ENCODE data around the gene TBX4. TPM values are rescaled to one million over a fixed set of nuclear protein-coding genes. Genes with fewer than 3 reads are reported as not detected.
"Not testable (repeated sequence)": the region's sequence is repeated elsewhere in the genome, so short reads cannot be mapped to it uniquely, and the experiment has no call there.

TBX4 gene
- total RNA-seq, 2 experiments from 2014 or later: not detected

DNA sequence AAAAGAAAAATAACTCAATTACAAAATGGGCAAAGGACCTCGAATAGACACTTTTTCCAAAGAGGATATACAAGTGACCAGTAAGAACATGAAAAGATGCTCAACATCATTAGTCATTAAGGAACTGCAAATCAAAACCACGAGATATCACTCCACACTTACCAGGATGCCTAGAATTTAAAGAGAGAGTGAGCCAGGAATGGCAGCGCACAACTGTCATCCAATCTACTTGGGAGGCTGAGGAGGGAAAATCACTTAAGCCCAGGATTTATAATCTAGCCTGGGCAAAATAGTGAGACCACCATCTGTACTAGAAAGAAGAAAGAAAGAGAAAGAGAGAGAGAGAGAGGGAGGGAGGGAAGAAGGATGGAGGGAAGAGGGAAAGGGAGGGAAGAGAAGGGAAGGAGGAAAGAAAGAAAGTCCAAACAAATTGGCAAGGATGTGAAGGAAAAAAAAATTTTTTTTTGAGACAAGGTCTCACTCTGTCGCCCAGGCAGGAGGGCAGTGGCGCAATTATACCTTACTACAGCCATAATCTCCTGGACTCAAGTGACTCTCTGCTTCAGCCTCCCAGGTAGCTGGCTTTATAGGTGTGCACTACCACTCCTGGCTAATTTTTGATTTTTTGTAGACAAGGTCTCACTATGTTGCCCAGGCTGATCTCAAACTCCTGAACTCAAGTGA, 30.0 kb upstream of the TBX4 start:
- Mint-ChIP-seq H3K4me3 (no peak overlapping the region), H3K36me3 (ENCODE audit: low read depth) (no peaks in the 10 kb centered on the region), H3K4me1 (no peaks in the 10 kb centered on the region), H3K27ac (no peak overlapping the region), H3K27me3 (peaks cover 31% of the 10 kb centered on the region), H3K9me3 (ENCODE audit: low read depth) (no peaks in the 10 kb centered on the region)
- CTCF ChIA-PET: no interaction called here
- DNase-seq (no peak), ATAC-seq (no peak)
- intact Hi-C loops (cut with DNase I, micrococcal nuclease): no loop called here
- POLR2A ChIA-PET: no interaction called here

DNA sequence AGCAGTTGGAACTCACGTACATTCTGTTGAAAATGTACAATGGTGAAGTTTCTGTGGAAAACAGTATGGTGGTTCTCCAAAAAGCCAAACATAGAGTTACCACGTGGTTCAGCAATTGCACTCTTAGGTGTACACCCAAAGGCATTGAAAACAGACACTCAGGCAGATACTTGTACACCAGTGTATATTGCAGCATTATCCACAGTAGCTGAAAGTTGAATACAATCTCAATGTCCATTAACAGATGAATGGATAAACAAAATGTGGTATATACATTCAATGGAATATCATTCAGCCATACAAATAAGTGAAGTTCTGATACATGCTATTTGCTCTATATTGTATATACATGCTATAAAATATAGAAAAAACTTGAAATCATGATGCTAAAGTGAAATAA, 29.4 kb upstream of the TBX4 start:
- CTCF ChIA-PET: no interaction called here
- ATAC-seq (no peak), DNase-seq (no peak)
- no peaks in the 10 kb centered on the region for H3K9me3 Mint-ChIP-seq (ENCODE audit: low read depth)
- POLR2A ChIA-PET: no interaction called here
- intact Hi-C loops (cut with DNase I, micrococcal nuclease): no loop called here
- no peaks in the 10 kb centered on the region for H3K36me3 Mint-ChIP-seq (ENCODE audit: low read depth)
- no peaks in the 10 kb centered on the region for H3K4me1 Mint-ChIP-seq
- H3K27me3 Mint-ChIP-seq: peaks cover 35% of the 10 kb centered on the region
- no peak overlapping the region for H3K27ac Mint-ChIP-seq
- no peak overlapping the region for H3K4me3 Mint-ChIP-seq

DNA sequence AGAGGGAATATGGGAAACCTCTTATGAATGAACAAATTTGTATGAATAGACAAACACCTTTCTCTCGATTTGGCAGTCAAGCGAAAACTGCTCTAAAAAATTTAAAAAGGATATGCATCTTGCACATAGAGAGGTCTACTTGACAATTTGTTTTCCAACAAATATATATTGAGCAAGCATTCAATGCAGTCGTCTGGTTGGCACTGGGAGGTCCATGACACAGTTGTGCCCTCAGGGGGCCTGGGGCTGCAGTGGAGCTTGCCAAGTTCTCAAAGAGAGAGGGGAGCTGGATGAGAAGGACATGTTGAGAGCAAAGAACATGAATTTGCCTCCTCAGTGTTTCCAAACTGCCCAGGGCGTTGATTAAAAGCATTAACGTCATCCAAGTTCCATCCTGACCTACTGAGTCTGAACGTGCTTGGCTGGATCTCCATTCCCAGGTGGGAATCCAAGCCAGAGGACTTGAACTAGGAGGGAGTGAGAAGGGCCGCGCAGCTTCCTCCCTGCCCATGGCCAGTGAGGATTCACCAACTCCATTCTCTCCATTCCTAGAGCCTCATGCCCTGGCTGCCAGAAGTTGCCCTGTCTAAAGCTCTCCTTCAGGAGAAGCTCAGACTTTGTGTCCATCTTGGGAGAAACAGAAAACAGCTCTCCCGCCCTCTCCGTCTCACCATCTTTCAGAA, 28.1 kb upstream of the TBX4 start:
- intact Hi-C loops (cut with DNase I, micrococcal nuclease): no loop called here
- H3K27me3 Mint-ChIP-seq: peaks cover 33% of the 10 kb centered on the region

DNA sequence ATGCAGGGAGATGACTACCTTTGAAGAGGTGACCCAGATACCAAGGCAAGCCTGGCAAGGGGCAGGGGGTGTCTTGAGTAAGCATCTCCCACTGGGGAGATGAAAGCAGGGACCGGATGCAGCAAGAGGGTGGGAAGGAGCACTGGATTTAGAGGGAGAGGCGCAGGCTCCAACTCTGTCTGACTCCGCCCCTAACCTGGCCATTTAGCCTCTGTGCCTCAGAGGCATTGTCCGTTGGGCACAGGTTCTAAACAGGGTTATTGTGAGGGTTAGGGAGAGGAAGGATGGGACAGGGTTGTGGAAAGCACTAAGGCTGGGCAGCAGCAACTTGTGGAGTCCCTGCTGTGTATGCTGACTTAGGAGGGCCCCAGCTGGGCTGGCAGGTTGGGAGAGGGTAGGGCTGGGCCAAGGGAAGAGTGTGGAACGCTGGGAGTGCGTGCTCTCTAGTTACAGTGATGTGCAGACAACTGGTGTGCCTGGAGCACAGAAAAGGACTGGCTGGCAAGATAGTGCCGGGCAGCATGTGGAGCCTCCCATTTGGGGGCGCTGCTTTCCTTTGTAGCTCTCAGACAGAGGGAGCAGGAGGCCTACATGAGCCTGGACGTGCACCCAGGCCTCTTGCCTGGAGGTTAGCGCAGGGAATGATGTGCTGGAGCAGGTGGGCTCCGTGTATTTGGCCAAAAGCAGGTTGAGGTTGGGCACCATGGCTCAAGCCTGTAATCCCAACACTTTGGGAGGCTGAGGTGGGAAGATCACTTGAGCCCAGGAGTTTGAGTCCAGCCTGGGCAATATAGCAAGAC, 26.3 kb upstream of the TBX4 start:
- no peak overlapping the region for H3K4me3 Mint-ChIP-seq
- DNase-seq: peak; percentile 37
- H3K4me1 Mint-ChIP-seq: no peaks in the 10 kb centered on the region
- H3K36me3 Mint-ChIP-seq (ENCODE audit: low read depth): no peaks in the 10 kb centered on the region
- H3K27me3 Mint-ChIP-seq: peaks cover 24% of the 10 kb centered on the region
- ATAC-seq: no peak
- ChIA-PET CTCF (interaction anchor here (1.6 kb wide), 1 partner anchor 24 kb away, joined by 5 read pairs; no protein-coding TSS in a partner anchor), POLR2A (no interaction called here)
- intact Hi-C loops (cut with DNase I, micrococcal nuclease): no loop called here
- no peaks in the 10 kb centered on the region for H3K9me3 Mint-ChIP-seq (ENCODE audit: low read depth)
- no peak overlapping the region for H3K27ac Mint-ChIP-seq

More for the DNA sequence above, 28.1 kb upstream of the TBX4 start:
- DNase-seq: no peak
- H3K4me1 Mint-ChIP-seq: no peaks in the 10 kb centered on the region
- H3K4me3 Mint-ChIP-seq: no peak overlapping the region
- POLR2A ChIA-PET: no interaction called here
- no peaks in the 10 kb centered on the region for H3K36me3 Mint-ChIP-seq (ENCODE audit: low read depth)
- no peak overlapping the region for H3K27ac Mint-ChIP-seq
- ATAC-seq: no peak
- H3K9me3 Mint-ChIP-seq (ENCODE audit: low read depth): no peaks in the 10 kb centered on the region
- CTCF ChIA-PET: interaction anchor here (0.9 kb wide), 1 partner anchor 12 kb away, joined by 5 read pairs; no protein-coding TSS in a partner anchor

DNA sequence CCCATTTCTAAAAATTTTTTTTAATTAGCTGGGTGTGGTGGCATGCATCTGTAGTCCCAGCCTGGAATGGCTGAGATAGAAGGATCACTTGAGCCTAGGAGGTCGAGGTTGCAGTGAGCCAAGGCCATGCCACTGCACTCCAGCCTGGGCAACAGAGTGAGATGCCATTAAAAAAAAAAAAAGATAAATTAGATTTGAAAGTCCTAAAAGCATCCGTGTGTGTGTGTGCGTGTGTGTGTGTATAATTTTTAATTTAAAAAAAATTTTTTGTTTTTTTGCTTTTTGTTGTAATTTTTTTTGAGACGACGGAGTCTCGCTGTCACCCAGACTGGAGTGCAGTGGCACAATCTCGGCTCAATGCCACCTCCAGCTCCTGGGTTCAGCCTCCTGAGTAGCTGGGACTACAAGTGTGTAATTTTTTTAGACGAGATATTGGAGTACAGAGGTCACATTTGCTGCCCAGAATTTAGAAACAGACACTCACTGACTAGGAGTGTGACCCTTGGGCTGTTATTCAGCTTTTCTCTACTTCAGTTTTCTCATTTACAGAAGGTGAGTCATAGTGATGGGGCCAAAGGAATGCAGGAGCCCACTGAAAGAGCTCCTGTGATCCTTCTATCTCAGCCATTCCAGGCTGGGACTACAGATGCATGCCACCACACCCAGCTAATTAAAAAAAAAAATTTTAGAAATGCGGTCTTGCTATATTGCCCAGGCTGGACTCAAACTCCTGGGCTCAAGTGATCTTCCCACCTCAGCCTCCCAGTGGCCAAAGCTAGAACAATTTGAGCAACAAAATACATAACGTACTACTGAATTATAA, 25.5 kb upstream of the TBX4 start:
- DNase-seq (no peak), ATAC-seq (no peak)
- Mint-ChIP-seq H3K4me1 (no peaks in the 10 kb centered on the region), H3K9me3 (ENCODE audit: low read depth) (no peaks in the 10 kb centered on the region), H3K4me3 (no peak overlapping the region), H3K36me3 (ENCODE audit: low read depth) (no peaks in the 10 kb centered on the region), H3K27me3 (peaks cover 21% of the 10 kb centered on the region), H3K27ac (no peak overlapping the region)
- intact Hi-C loops (cut with DNase I, micrococcal nuclease): no loop called here
- CTCF ChIA-PET: interaction anchor here (0.6 to 1.6 kb wide), 2 partner anchors 23 to 187 kb away, joined by 3 to 5 read pairs; no protein-coding TSS in a partner anchor
- POLR2A ChIA-PET: no interaction called here

DNA sequence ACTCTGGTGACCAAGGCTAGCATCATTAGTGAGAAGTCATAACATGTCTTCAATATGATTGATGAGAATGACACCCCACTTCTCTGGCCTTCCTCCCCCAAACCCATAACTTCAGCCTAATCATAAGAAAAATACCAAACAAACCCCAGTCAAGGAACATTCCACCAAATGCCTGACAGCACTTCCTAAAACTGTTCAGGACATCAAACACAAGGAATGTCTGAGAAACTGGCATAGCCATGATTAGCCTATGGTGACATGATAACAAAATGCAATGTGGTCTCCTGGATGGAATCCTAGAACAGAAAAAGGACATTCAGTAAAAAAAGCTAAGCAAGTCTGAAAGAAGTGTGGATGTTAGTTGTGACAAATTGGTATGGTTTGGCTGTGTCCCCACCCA, 24.7 kb upstream of the TBX4 start:
- CTCF ChIA-PET: interaction anchor here (0.6 to 1.6 kb wide), 4 partner anchors 22 to 799 kb away, joined by 3 to 5 read pairs (median 4); no protein-coding TSS in a partner anchor
- Mint-ChIP-seq H3K36me3 (ENCODE audit: low read depth) (no peaks in the 10 kb centered on the region), H3K27ac (no peak overlapping the region), H3K4me3 (no peak overlapping the region), H3K27me3 (peaks cover 18% of the 10 kb centered on the region), H3K4me1 (no peaks in the 10 kb centered on the region), H3K9me3 (ENCODE audit: low read depth) (no peaks in the 10 kb centered on the region)
- intact Hi-C loops (cut with DNase I, micrococcal nuclease): no loop called here
- no peak for ATAC-seq
- POLR2A ChIA-PET: no interaction called here
- DNase-seq: no peak

DNA sequence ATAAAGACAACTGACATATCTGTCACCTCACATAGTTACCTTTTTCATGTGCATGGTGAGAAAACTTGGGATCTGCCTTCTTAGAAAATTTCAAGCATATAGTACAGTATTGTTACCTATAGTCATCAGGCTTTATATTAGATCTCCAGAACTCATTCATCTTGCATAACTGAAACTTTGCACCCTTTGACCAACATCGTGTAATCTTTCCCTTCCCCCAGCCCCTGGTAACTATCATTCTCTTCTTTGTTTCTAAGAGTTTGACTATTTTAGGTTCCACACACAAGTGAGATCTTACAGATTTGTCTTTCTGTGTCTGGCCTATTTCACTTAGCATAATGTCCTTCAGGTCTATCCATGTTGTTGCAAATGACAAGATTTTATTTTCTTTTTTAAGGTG, 22.9 kb upstream of the TBX4 start:
- intact Hi-C loops (cut with DNase I, micrococcal nuclease): no loop called here
- ATAC-seq: no peak
- CTCF ChIA-PET: interaction anchor here (0.8 kb wide), 1 partner anchor 159 kb away, joined by 3 read pairs; no protein-coding TSS in a partner anchor
- Mint-ChIP-seq H3K4me1 (no peaks in the 10 kb centered on the region), H3K36me3 (ENCODE audit: low read depth) (no peaks in the 10 kb centered on the region), H3K27me3 (peaks cover 15% of the 10 kb centered on the region), H3K9me3 (ENCODE audit: low read depth) (no peaks in the 10 kb centered on the region), H3K27ac (no peak overlapping the region), H3K4me3 (no peak overlapping the region)
- POLR2A ChIA-PET: no interaction called here
- no peak for DNase-seq

DNA sequence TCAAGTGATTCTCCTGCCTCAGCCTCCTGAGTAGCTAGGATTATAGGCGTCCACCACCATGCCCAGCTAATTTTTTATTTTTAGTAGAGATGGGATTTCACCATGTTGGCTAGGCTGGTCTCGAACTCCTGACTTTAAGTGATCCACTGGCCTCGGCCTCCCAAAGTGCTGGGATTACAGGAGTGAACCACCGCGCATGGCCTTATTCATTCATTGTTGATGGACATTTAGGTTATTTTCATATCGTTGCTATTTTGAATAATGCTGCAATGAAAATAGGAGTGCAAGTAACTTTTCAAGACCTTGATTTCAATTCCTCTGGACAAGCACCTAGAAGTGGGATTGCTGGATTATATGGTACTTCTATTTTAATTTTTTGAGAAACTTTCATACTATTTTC, 22.4 kb upstream of the TBX4 start:
- CTCF ChIA-PET: interaction anchor here (0.8 kb wide), 1 partner anchor 158 kb away, joined by 3 read pairs; no protein-coding TSS in a partner anchor
- intact Hi-C loops (cut with DNase I, micrococcal nuclease): not testable (repeated sequence)

DNA sequence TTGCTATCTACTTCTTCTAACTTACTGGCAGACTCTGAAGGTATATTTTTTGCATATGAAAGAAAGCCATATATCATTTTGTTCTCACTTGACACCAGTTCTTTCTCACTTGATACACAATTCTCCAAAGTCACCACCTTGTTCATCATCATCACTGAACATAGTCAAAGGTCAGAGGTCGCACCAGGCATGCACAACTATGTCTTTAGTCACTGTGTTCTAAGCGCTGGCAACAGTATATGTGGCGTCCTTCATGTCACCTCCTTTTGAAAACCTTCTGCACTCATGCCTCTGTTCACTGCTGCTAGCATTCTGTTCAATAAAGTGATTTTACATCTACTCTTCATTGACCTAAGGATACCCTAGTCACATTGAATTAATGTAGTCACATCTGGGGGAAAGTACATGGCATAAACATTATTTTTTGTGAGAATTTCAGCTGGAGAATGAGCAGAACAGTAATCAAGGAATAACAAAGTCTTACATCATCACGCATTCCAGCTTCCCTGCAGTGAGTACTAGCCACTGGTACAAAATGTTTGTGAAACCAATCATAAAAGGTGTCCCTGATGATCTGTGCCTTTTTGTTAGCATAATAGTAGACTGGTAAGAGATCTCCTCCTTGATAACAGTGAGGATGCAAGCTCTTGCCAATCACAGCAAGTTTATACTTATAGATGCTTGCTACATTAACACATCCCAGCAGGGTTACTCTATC, 20.5 kb upstream of the TBX4 start:
- intact Hi-C loops (cut with DNase I, micrococcal nuclease): no loop called here
- Mint-ChIP-seq H3K9me3 (ENCODE audit: low read depth) (peaks cover 4% of the 10 kb centered on the region), H3K4me3 (no peak overlapping the region), H3K27ac (no peak overlapping the region), H3K27me3 (peaks cover 16% of the 10 kb centered on the region), H3K36me3 (ENCODE audit: low read depth) (no peaks in the 10 kb centered on the region), H3K4me1 (no peaks in the 10 kb centered on the region)
- ATAC-seq: no peak
- POLR2A ChIA-PET: interaction anchor here (0.6 kb wide), 1 partner anchor 1248 kb away, joined by 4 read pairs; no protein-coding TSS in a partner anchor
- DNase-seq: no peak
- CTCF ChIA-PET: no interaction called here

More for the DNA sequence above, 22.4 kb upstream of the TBX4 start:
- H3K27me3 Mint-ChIP-seq: peaks cover 15% of the 10 kb centered on the region
- H3K9me3 Mint-ChIP-seq (ENCODE audit: low read depth); DNase-seq; H3K4me1 Mint-ChIP-seq; H3K4me3 Mint-ChIP-seq; H3K27ac Mint-ChIP-seq; H3K36me3 Mint-ChIP-seq (ENCODE audit: low read depth); POLR2A ChIA-PET; ATAC-seq: not testable (repeated sequence)

DNA sequence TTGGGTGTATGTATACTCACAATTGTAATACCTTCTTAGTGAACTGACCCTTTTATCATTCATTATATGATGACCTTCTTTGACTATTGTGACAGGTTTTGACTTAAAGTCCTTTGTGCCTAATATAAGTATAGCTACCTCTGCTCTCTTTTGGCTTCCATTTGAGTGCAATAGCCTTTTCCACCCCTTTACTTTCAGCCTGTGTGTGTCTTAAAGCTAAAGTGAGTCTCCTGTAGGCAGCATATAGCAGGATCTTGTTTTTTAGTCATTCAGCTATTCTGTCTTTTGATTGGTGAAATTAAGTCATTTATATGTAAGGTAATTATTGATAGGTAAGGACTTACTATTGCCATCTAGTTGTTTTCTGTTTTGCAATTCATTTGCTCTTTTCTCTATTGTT, 15.9 kb upstream of the TBX4 start:
- CTCF ChIA-PET: interaction anchor here (0.6 kb wide), 1 partner anchor 623 kb away, joined by 3 read pairs; no protein-coding TSS in a partner anchor
- POLR2A ChIA-PET: no interaction called here
- peaks cover 34% of the 10 kb centered on the region for H3K27me3 Mint-ChIP-seq
- no peak overlapping the region for H3K4me3 Mint-ChIP-seq
- no peak for ATAC-seq
- H3K27ac Mint-ChIP-seq: no peak overlapping the region
- H3K36me3 Mint-ChIP-seq (ENCODE audit: low read depth): peaks cover 4% of the 10 kb centered on the region
- DNase-seq: no peak
- peaks cover 18% of the 10 kb centered on the region for H3K9me3 Mint-ChIP-seq (ENCODE audit: low read depth)
- intact Hi-C loops (cut with DNase I, micrococcal nuclease): no loop called here
- H3K4me1 Mint-ChIP-seq: peaks cover 5% of the 10 kb centered on the region
